Sigmoid colon (tissue), 4 donors: ENCODE measurements around the gene AUTS2.

Experiments used
- CTCF ChIP-seq, 4 experiments: fragments of 450-650 bp in 3 of 4; fragments of 200-600 bp in 1 of 4; IDR thresholded peaks; one replicate each; pipeline ENCODE4 v1.5.1; 2016 to 2019; ENCODE audit warnings: antibody characterized with exemption in 4 of 4, mild to moderate bottlenecking in 3 of 4, moderate library complexity in 2 of 4
- EP300 ChIP-seq, 4 donors: sonication (generic); formaldehyde crosslinking; IDR thresholded peaks; one replicate each; pipeline ENCODE4 v1.6.1; 2017; ENCODE audit warnings: antibody characterized with exemption in 4 of 4
- POLR2A ChIP-seq, 2 donors: fragments of 450-650 bp; IDR thresholded peaks; one replicate each; pipeline ENCODE4 v1.6.1; 2016; ENCODE audit warnings: antibody characterized with exemption in 2 of 2, mild to moderate bottlenecking in 2 of 2, moderate library complexity in 2 of 2
- POLR2AphosphoS5 ChIP-seq, 4 donors: sonication (generic); formaldehyde crosslinking; IDR thresholded peaks; one replicate each; pipeline ENCODE4 v1.6.1; 2017; ENCODE audit warnings: antibody characterized with exemption in 4 of 4

- no peak for TF ChIP-seq POLR2A (IDR thresholded peaks at IDR 0.05)
- TF ChIP-seq CTCF (IDR thresholded peaks at IDR 0.05): no peak
- no peak for TF ChIP-seq POLR2AphosphoS5 (IDR thresholded peaks at IDR 0.05)
- no peak for TF ChIP-seq EP300 (IDR thresholded peaks at IDR 0.05)
Measured at GRCh38 chr7:70775570-70776156, 1177.4 kb downstream of the AUTS2 start.
